Natural killer cell (primary cell): ENCODE results near the gene UNC50. TPM values are rescaled to one million over a fixed set of nuclear protein-coding genes. Genes with fewer than 3 reads are reported as not detected.
A peak's percentile ranks its signal among the peaks of the same experiment; 100 is the strongest.

Source experiments
- ATAC-seq, 3 donors: fragments of 150-1000 bp in 2 of 3; fragments of 200-7000 bp in 1 of 3; cut with Tn5 transposase; 1 replicate in 1 of 3; 2 replicates in 2 of 3; pipeline ENCODE4 v1.10.0; 2021; ENCODE audit warnings: mild to moderate bottlenecking in 2 of 3, moderate library complexity in 2 of 3
- DNase-seq, 2 donors: peaks; one replicate each; pipeline versions ENCODE4 v3.0.0 to v3.0.0-alpha.2; 2013 to 2021; ENCODE audit warnings: mixed read lengths in 1 of 2
- H3K27ac ChIP-seq: one replicate; pipeline ENCODE4 v1.5.1; 2013; ENCODE audit warnings: mild to moderate bottlenecking, low read length
- H3K27me3 ChIP-seq: one replicate; pipeline ENCODE4 v1.6.1; 2013; ENCODE audit warnings: low read length; ENCODE audit not compliant: control insufficient read depth, insufficient read depth
- H3K36me3 ChIP-seq: one replicate; pipeline ENCODE4 v1.6.1; 2013; ENCODE audit warnings: low read length; ENCODE audit not compliant: control insufficient read depth, insufficient read depth
- H3K4me1 ChIP-seq: one replicate; pipeline ENCODE4 v1.6.1; 2013; ENCODE audit warnings: low read length; ENCODE audit not compliant: control insufficient read depth, insufficient read depth
- H3K4me3 ChIP-seq: one replicate; pipeline ENCODE4 v1.5.1; 2013; ENCODE audit warnings: low read length
- H3K9me3 ChIP-seq: one replicate; pipeline ENCODE4 v1.6.1; 2013; ENCODE audit warnings: low read length; ENCODE audit not compliant: control insufficient read depth, insufficient read depth
- H3K27ac Mint-ChIP-seq, 2 donors: one replicate each; pipeline ENCODE4 v1.8.0; 2022; ENCODE audit warnings: mild to moderate bottlenecking in 2 of 2, mixed read lengths in 2 of 2, moderate library complexity in 1 of 2
- H3K27me3 Mint-ChIP-seq, 2 donors: one replicate each; pipeline ENCODE4 v1.8.0; 2022; ENCODE audit warnings: low read depth in 2 of 2, mixed read lengths in 2 of 2
- H3K36me3 Mint-ChIP-seq: one replicate; pipeline ENCODE4 v1.8.0; 2022; ENCODE audit warnings: mixed read lengths
- H3K4me1 Mint-ChIP-seq, 2 donors: one replicate each; pipeline ENCODE4 v1.8.0; 2022; ENCODE audit warnings: mixed read lengths in 2 of 2
- H3K4me3 Mint-ChIP-seq: one replicate; pipeline ENCODE4 v1.8.0; 2022; ENCODE audit warnings: mild to moderate bottlenecking, moderate library complexity, mixed read lengths
- H3K9me3 Mint-ChIP-seq, 2 donors: one replicate each; pipeline ENCODE4 v1.8.0; 2022; ENCODE audit warnings: mixed read lengths in 2 of 2
- WGBS: methylation state at CpG from one replicate; pipeline ENCODE4 v1.1.7; 2013; ENCODE audit warnings: missing lambda C conversion rate; ENCODE audit not compliant: insufficient coverage; 5-methylcytosine and 5-hydroxymethylcytosine counted together
- intact Hi-C: fragments of 100-400 bp; cut with micrococcal nuclease; formaldehyde crosslinking; loops from one replicate; pipeline ENCODE4 v1.14.2; 2022
- total RNA-seq, 4 donors: library from RNA; stranded (reverse); fragments of 120-200 nt in 1 of 4; gene quantifications; one replicate each; pipeline versions ENCODE4 v1.2.3 to v1.2.4, GENCODE V29; 2013 to 2022
- TF ChIP-seq, protein P1 (sequence below): fragments of 200-600 bp; IDR thresholded peaks from one replicate; pipeline ENCODE4 v1.8.0; 2022; ENCODE audit warnings: antibody characterized with exemption

Gene UNC50
- total RNA-seq, 3 donors from 2014 or later (not counting 1 experiment from before 2014, with no cell fraction given), result 30.8 to 40.5 (median 32.1) TPM

DNA sequence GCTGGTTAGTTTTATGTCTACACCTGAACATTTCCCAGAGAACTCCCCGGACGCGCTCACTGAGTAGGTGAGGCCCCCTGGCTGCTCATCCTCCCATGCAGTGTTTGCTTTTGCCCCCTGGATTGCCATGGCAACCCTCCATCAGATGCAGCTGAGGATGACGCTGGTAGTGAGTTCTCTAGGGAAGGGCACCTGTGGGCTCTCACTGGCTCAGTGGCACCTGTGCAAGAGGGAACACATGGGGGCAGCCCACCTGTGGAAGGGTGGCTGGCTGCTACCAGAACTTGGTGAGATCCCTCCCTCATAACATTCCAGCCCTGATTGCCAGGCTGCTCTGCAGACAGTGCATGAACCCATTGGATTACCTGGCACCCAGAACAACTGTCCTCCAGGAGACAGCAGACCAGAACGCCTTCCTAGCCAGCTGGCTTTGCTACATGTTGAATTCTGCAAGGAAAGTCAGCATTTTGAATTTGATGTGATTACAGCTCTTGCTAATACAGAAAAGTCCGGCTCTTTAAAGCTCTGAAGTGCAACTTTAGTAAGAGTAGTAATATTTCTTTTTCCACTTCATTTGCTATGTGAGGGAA, 21.7 kb upstream of the UNC50 start:
- no peak for ATAC-seq
- Mint-ChIP-seq H3K4me1 (peaks cover 5 to 7% of the 10 kb centered on the region in 2 donors), H3K27ac (peak overlapping the region in 1 of 2 donors; percentile 77), H3K27me3 (no peaks in the 10 kb centered on the region), H3K4me3 (no peak overlapping the region), H3K36me3 (peaks cover 33% of the 10 kb centered on the region), H3K9me3 (no peaks in the 10 kb centered on the region)
- no peak overlapping the region for H3K4me3 ChIP-seq
- H3K4me1 ChIP-seq, result no peaks in the 10 kb centered on the region
- H3K27ac ChIP-seq, result no peak overlapping the region
- intact Hi-C loops, result no loop called here
- no peak for DNase-seq
- peaks cover 86% of the 10 kb centered on the region for H3K36me3 ChIP-seq
- no peaks in the 10 kb centered on the region for H3K9me3 ChIP-seq
- 94% methylated on average over 5 of the region's 6 CpGs for WGBS
- no peaks in the 10 kb centered on the region for H3K27me3 ChIP-seq
- TF ChIP-seq, protein P1, sequence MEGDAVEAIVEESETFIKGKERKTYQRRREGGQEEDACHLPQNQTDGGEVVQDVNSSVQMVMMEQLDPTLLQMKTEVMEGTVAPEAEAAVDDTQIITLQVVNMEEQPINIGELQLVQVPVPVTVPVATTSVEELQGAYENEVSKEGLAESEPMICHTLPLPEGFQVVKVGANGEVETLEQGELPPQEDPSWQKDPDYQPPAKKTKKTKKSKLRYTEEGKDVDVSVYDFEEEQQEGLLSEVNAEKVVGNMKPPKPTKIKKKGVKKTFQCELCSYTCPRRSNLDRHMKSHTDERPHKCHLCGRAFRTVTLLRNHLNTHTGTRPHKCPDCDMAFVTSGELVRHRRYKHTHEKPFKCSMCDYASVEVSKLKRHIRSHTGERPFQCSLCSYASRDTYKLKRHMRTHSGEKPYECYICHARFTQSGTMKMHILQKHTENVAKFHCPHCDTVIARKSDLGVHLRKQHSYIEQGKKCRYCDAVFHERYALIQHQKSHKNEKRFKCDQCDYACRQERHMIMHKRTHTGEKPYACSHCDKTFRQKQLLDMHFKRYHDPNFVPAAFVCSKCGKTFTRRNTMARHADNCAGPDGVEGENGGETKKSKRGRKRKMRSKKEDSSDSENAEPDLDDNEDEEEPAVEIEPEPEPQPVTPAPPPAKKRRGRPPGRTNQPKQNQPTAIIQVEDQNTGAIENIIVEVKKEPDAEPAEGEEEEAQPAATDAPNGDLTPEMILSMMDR, result no peak

DNA sequence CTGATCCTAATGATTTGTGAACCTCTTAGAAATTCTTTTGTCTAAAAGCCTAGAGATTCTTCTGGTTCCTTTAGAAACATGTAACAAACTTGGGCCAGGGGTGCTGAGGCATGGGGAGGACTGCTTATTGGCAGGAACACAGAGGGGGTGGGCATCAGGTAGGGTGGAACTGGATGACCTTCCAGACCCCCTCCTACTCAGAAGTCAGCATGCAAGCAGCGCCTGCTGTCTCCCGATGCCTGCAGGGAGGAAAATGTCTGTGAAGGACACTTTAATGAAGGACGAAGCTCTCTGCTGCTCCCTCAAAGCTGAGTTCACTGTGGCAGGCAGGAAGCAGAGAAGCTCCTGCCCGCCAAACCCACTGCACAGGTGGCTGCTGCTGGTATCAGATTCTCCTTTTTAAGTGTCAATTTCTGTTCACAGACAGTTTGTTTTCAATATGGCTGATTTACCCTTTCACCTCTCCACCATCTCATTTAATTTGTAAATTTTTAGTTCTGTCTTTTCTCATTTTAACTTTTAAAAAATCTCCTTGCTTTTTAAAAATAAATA, 19.4 kb upstream of the UNC50 start:
- Histone ChIP-seq H3K36me3 (peaks cover 84% of the 10 kb centered on the region), H3K4me1 (no peaks in the 10 kb centered on the region), H3K27ac (no peak overlapping the region), H3K4me3 (no peak overlapping the region), H3K9me3 (no peaks in the 10 kb centered on the region), H3K27me3 (no peaks in the 10 kb centered on the region)
- Mint-ChIP-seq H3K4me1 (peaks cover 19 to 21% of the 10 kb centered on the region in 2 donors), H3K36me3 (peaks cover 24% of the 10 kb centered on the region), H3K27me3 (no peaks in the 10 kb centered on the region), H3K4me3 (no peak overlapping the region), H3K9me3 (peaks cover 0 to 1% of the 10 kb centered on the region in 2 donors), H3K27ac (peak overlapping the region; percentile 66 to 77)
- WGBS, result 92% methylated on average over 4 of the region's 4 CpGs
- intact Hi-C loops, result no loop called here
- ATAC-seq (no peak), DNase-seq (no peak)
- TF ChIP-seq, protein P1, result no peak

DNA sequence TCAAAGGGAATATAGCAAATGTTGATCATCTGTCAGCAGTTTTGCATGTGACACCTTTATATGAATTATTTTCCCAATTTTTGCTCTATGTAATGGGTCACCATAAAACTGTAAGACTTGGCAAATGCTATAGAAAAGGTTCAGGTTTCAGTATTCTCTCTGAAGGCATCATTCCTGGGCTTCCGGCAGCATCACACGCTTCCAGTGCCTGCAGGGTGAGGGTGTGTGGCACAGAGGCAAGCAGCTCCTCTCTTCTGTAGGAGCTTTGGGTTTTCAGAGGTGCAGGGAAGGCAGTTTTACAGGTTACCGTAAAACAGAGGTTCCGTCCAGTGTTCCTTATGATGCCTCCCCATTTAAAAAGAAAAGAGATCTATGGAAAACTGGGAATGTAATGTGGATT, 18.9 kb upstream of the UNC50 start:
- H3K9me3 Mint-ChIP-seq, result peaks cover 0 to 2% of the 10 kb centered on the region in 2 donors
- peaks cover 78% of the 10 kb centered on the region for H3K36me3 ChIP-seq
- peaks cover 27% of the 10 kb centered on the region for H3K36me3 Mint-ChIP-seq
- no peaks in the 10 kb centered on the region for H3K27me3 ChIP-seq
- intact Hi-C loops, result no loop called here
- 99% methylated on average over 4 of the region's 4 CpGs for WGBS
- H3K27ac Mint-ChIP-seq, result peak overlapping the region; percentile 66 to 77
- H3K4me3 Mint-ChIP-seq, result no peak overlapping the region
- H3K27ac ChIP-seq, result no peak overlapping the region
- H3K4me1 ChIP-seq, result no peaks in the 10 kb centered on the region
- peaks cover 21 to 22% of the 10 kb centered on the region in 2 donors for H3K4me1 Mint-ChIP-seq
- no peak overlapping the region for H3K4me3 ChIP-seq
- no peaks in the 10 kb centered on the region for H3K27me3 Mint-ChIP-seq
- TF ChIP-seq, protein P1, result no peak
- no peaks in the 10 kb centered on the region for H3K9me3 ChIP-seq
- ATAC-seq, result no peak
- DNase-seq, result no peak
